ENCODE data around the gene EID2B. TPM values are rescaled to one million over a fixed set of nuclear protein-coding genes. Genes with fewer than 3 reads are reported as not detected.

EID2B gene
- total and polyA plus RNA-seq, 9 of the 15 experiments (the other 6 are each of a cell fraction or from before 2014, with no cell fraction given): 2.8 to 8.8 (median 4.8) TPM

- H3K9me1 ChIP-seq (ENCODE audit: control insufficient read depth, insufficient read depth, low read length): no peaks in the 10 kb centered on the region
- TF ChIP-seq KDM1A (IDR thresholded peaks at IDR 0.05) (no peak), HNRNPL (IDR thresholded peaks at IDR 0.05; ENCODE audit: low read depth, low read length) (no peak), ZBED1 (IDR thresholded peaks at IDR 0.05) (no peak), CC2D1A (IDR thresholded peaks at IDR 0.05) (no peak), MBD2 (IDR thresholded peaks at IDR 0.05; ENCODE audit: borderline replicate concordance, low read depth) (no peak), TAL1 (IDR thresholded peaks at IDR 0.05) (no peak), TSC22D4 (tag; IDR thresholded peaks at IDR 0.05) (no peak), SIRT6 (IDR thresholded peaks at IDR 0.05; ENCODE audit: low read depth, low read length) (no peak), ZBTB7A (IDR thresholded peaks at IDR 0.05; ENCODE audit: borderline replicate concordance, control insufficient read depth, low read depth, low read length) (no peak), SREBF1 (IDR thresholded peaks at IDR 0.05; ENCODE audit: borderline replicate concordance, low read depth, low read length) (no peak), SRSF7 (optimal IDR thresholded peaks at IDR 0.05; ENCODE audit: low read depth, low read length) (no peak)
- TF ChIP-seq, protein P1, sequence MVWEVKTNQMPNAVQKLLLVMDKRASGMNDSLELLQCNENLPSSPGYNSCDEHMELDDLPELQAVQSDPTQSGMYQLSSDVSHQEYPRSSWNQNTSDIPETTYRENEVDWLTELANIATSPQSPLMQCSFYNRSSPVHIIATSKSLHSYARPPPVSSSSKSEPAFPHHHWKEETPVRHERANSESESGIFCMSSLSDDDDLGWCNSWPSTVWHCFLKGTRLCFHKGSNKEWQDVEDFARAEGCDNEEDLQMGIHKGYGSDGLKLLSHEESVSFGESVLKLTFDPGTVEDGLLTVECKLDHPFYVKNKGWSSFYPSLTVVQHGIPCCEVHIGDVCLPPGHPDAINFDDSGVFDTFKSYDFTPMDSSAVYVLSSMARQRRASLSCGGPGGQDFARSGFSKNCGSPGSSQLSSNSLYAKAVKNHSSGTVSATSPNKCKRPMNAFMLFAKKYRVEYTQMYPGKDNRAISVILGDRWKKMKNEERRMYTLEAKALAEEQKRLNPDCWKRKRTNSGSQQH (CRISPR knock-in tag; IDR thresholded peaks at IDR 0.05): no peak
- TF ChIP-seq, protein P2, sequence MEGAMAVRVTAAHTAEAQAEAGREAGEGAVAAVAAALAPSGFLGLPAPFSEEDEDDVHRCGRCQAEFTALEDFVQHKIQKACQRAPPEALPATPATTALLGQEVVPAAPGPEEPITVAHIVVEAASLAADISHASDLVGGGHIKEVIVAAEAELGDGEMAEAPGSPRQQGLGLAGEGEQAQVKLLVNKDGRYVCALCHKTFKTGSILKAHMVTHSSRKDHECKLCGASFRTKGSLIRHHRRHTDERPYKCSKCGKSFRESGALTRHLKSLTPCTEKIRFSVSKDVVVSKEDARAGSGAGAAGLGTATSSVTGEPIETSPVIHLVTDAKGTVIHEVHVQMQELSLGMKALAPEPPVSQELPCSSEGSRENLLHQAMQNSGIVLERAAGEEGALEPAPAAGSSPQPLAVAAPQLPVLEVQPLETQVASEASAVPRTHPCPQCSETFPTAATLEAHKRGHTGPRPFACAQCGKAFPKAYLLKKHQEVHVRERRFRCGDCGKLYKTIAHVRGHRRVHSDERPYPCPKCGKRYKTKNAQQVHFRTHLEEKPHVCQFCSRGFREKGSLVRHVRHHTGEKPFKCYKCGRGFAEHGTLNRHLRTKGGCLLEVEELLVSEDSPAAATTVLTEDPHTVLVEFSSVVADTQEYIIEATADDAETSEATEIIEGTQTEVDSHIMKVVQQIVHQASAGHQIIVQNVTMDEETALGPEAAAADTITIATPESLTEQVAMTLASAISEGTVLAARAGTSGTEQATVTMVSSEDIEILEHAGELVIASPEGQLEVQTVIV (CRISPR knock-in tag; IDR thresholded peaks at IDR 0.05; ENCODE audit: borderline replicate concordance): no peak
- TF ChIP-seq, protein P3, sequence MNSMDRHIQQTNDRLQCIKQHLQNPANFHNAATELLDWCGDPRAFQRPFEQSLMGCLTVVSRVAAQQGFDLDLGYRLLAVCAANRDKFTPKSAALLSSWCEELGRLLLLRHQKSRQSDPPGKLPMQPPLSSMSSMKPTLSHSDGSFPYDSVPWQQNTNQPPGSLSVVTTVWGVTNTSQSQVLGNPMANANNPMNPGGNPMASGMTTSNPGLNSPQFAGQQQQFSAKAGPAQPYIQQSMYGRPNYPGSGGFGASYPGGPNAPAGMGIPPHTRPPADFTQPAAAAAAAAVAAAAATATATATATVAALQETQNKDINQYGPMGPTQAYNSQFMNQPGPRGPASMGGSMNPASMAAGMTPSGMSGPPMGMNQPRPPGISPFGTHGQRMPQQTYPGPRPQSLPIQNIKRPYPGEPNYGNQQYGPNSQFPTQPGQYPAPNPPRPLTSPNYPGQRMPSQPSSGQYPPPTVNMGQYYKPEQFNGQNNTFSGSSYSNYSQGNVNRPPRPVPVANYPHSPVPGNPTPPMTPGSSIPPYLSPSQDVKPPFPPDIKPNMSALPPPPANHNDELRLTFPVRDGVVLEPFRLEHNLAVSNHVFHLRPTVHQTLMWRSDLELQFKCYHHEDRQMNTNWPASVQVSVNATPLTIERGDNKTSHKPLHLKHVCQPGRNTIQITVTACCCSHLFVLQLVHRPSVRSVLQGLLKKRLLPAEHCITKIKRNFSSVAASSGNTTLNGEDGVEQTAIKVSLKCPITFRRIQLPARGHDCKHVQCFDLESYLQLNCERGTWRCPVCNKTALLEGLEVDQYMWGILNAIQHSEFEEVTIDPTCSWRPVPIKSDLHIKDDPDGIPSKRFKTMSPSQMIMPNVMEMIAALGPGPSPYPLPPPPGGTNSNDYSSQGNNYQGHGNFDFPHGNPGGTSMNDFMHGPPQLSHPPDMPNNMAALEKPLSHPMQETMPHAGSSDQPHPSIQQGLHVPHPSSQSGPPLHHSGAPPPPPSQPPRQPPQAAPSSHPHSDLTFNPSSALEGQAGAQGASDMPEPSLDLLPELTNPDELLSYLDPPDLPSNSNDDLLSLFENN (IDR thresholded peaks at IDR 0.05; ENCODE audit: low read depth in 2 of 2, low read length in 2 of 2): no peak
- no peak overlapping the region for H3K9ac ChIP-seq (ENCODE audit: insufficient read depth in 1 of 2, low read depth in 2 of 2, low read length in 2 of 2)
- H3K36me3 ChIP-seq (ENCODE audit: control insufficient read depth, insufficient read depth, low read length): no peaks in the 10 kb centered on the region
- H3K4me3 ChIP-seq: no peak overlapping the region
- ATAC-seq (no peak), DNase-seq (ENCODE audit: extremely low read depth in 1 of 4, low spot score in 3 of 4) (no peak), FAIRE-seq (no peak)
- H3K79me2 ChIP-seq (ENCODE audit: control insufficient read depth, insufficient read depth, low read length): no peaks in the 10 kb centered on the region
- in situ Hi-C loops (cut with MboI): no loop called here
- intact Hi-C loops (cut with micrococcal nuclease): loop anchor here (5.0 to 10.0 kb wide), 2 partner anchors 212 to 289 kb away; no protein-coding TSS in a partner anchor
- peaks cover 12 to 20% of the 10 kb centered on the region in 2 experiments; a peak in 4 of 5 replicates for H3K27me3 ChIP-seq (ENCODE audit: control insufficient read depth in 2 of 2, insufficient read depth in 2 of 2, low read length in 2 of 2)
- no peak overlapping the region for H2AFZ ChIP-seq (ENCODE audit: low read depth, low read length)
- H3K4me1 ChIP-seq (replicated peaks in 1 of 2; ENCODE audit: control insufficient read depth in 2 of 2, insufficient read depth in 2 of 2, low read length in 2 of 2): no peaks in the 10 kb centered on the region; a peak in 1 of 5 replicates
- CTCF ChIA-PET (ENCODE audit: low intra/inter-chr PET ratio): no interaction called here
- H3K4me2 ChIP-seq (ENCODE audit: insufficient read depth, low read length): no peak overlapping the region
- no TSS peak for BruUV-seq (replicated peaks)
- H3K27ac ChIP-seq (ENCODE audit: extremely low read depth, low read depth, low read length): no peak overlapping the region
- H3K9me3 ChIP-seq (replicated peaks; ENCODE audit: control insufficient read depth, insufficient read depth, low read depth, low read length): no peaks in the 10 kb centered on the region
- no peaks in the 10 kb centered on the region for H4K20me1 ChIP-seq (replicated peaks; ENCODE audit: control insufficient read depth, insufficient read depth, low read length)
- WGBS (ENCODE audit: insufficient coverage, low coverage, missing lambda C conversion rate): 1% methylated on average over 7 of the region's 7 CpGs
- POLR2A ChIA-PET: no interaction called here
Observed at GRCh38 chr19:39553082-39553652, 20.5 kb upstream of the EID2B start.
